Activated naive CD4-positive, alpha-beta T cell treated with Interleukin-2 at 50 U/mL for 16 hours (primary cell): ENCODE results near the gene SHANK2.

Source experiments
- DNase-seq: peaks from one replicate; pipeline ENCODE4 v3.0.0-alpha.2; 2020

Gene SHANK2

GRCh38 chr11:71215425-71215965 is 36.9 kb downstream of the SHANK2 start:
- no peak for DNase-seq

GRCh38 chr11:71214553-71215424 is 37.6 kb downstream of the SHANK2 start:
- no peak for DNase-seq

- no peak for DNase-seq
These were observed 38.5 kb downstream of the SHANK2 start for GRCh38 chr11:71213696-71214552.

- DNase-seq, result no peak
These were observed 39.4 kb downstream of the SHANK2 start for GRCh38 chr11:71212871-71213559.

GRCh38 chr11:71211631-71212030 is 40.7 kb downstream of the SHANK2 start:
- DNase-seq, result no peak

- DNase-seq, result no peak
These were observed 41.5 kb downstream of the SHANK2 start for GRCh38 chr11:71210861-71211260.

GRCh38 chr11:71209656-71210055 is 42.7 kb downstream of the SHANK2 start:
- no peak for DNase-seq

GRCh38 chr11:71209181-71209580 is 43.2 kb downstream of the SHANK2 start:
- no peak for DNase-seq

GRCh38 chr11:71208011-71208774 is 44.2 kb downstream of the SHANK2 start:
- no peak for DNase-seq

GRCh38 chr11:71207563-71207962 is 44.8 kb downstream of the SHANK2 start:
- no peak for DNase-seq

GRCh38 chr11:71206186-71206585 is 46.2 kb downstream of the SHANK2 start:
- DNase-seq, result no peak

- no peak for DNase-seq
These were observed 47.4 kb downstream of the SHANK2 start for GRCh38 chr11:71204748-71205664.

GRCh38 chr11:71204294-71204693 is 48.1 kb downstream of the SHANK2 start:
- no peak for DNase-seq

GRCh38 chr11:71203681-71204080 is 48.7 kb downstream of the SHANK2 start:
- no peak for DNase-seq

- no peak for DNase-seq
These were observed 49.4 kb downstream of the SHANK2 start for GRCh38 chr11:71202966-71203365.

GRCh38 chr11:71202598-71202944 is 49.8 kb downstream of the SHANK2 start:
- DNase-seq, result no peak
